Gastroesophageal sphincter (tissue), 4 donors: Measurements from ENCODE around the gene GYS1. TPM values are rescaled to one million over a fixed set of nuclear protein-coding genes. Genes with fewer than 3 reads are reported as not detected.

Source experiments
- ATAC-seq: fragments of 150-250 bp; one replicate; pipeline ENCODE4 v1.9.1; 2016; ENCODE audit warnings: mild to moderate bottlenecking, moderate library complexity
- H3K27ac ChIP-seq, 4 donors: fragments of 200-600 bp; sonication (generic) in 3 of 4; 1 replicate in 3 of 4; 2 replicates in 1 of 4; pipeline ENCODE4 v1.5.1; 2016 to 2019
- H3K27me3 ChIP-seq: fragments of 200-600 bp; sonication (generic); one replicate; pipeline ENCODE4 v1.5.1; 2019
- H3K36me3 ChIP-seq, 2 donors: fragments of 200-600 bp; sonication (generic); one replicate each; pipeline ENCODE4 v1.5.1; 2019; ENCODE audit warnings: control low read depth in 1 of 2
- H3K4me1 ChIP-seq, 3 donors: fragments of 200-600 bp; sonication (generic); 1 replicate in 2 of 3; 2 replicates in 1 of 3; pipeline ENCODE4 v1.5.1; 2016 to 2019; ENCODE audit warnings: control low read depth in 2 of 3
- H3K4me3 ChIP-seq, 2 donors: fragments of 200-600 bp; sonication (generic); one replicate each; pipeline ENCODE4 v1.5.1; 2019; ENCODE audit warnings: mild to moderate bottlenecking in 1 of 2, moderate library complexity in 1 of 2
- H3K9me3 ChIP-seq, 3 donors: fragments of 200-600 bp; sonication (generic); one replicate each; pipeline ENCODE4 v1.5.1; 2017 to 2019; ENCODE audit warnings: control low read depth in 2 of 3
- EP300 ChIP-seq: sonication (generic); formaldehyde crosslinking; IDR thresholded peaks from one replicate; pipeline ENCODE4 v1.6.1; 2017; ENCODE audit warnings: antibody characterized with exemption, mild to moderate bottlenecking
- POLR2A ChIP-seq, 2 donors: fragments of 450-650 bp; IDR thresholded peaks; one replicate each; pipeline ENCODE4 v1.6.1; 2017; ENCODE audit warnings: antibody characterized with exemption in 2 of 2, mild to moderate bottlenecking in 2 of 2, moderate library complexity in 1 of 2
- POLR2AphosphoS5 ChIP-seq: sonication (generic); formaldehyde crosslinking; IDR thresholded peaks from one replicate; pipeline ENCODE4 v1.6.1; 2017; ENCODE audit warnings: antibody characterized with exemption
- WGBS, 2 donors: methylation state at CpG; one replicate each; pipeline ENCODE4 v1.1.5; 2018; ENCODE audit warnings: low coverage in 1 of 2; 5-methylcytosine and 5-hydroxymethylcytosine counted together
- total RNA-seq, 4 donors: library from RNA; depleted of rRNA; stranded (reverse); fragments of >200 nt; gene quantifications; one replicate each; pipeline ENCODE4 v1.1.0, GENCODE V29; 2016
- TF ChIP-seq, protein P1 (sequence below), 4 experiments: fragments of 200-600 bp in 2 of 4; fragments of 450-650 bp in 2 of 4; sonication (generic) in 1 of 4; IDR thresholded peaks; one replicate each; pipeline ENCODE4 v1.5.1; 2017 to 2019; ENCODE audit warnings: antibody characterized with exemption in 4 of 4, mild to moderate bottlenecking in 2 of 4, moderate library complexity in 2 of 4

GYS1 gene
- total RNA-seq, 4 donors from 2014 or later, result 22.1 to 44.4 (median 38.5) TPM

DNA sequence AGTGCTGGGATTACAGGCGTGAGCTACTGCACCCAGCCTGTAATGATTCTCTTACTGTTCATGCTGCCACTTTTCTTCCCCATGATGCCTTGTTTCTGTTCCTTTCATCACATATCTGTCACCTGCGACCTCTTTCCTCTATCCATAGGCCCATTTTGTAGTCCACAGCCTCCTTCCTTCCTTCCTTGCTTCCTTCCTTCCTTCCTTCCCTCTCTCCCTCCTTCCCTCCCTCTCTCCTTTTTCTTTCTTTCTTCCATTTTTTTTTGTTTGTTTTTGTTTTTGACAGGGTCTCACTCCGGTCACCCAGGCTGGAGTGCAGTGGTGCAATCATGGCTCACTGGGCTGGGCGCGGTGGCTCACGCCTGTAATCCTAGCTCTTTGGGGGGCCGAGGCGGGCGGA lies 4.2 kb downstream of the GYS1 start:
- ATAC-seq, result no peak
- H3K4me1 ChIP-seq, result peaks cover 0 to 28% (median 21%) of the 10 kb centered on the region in 3 donors
- no peaks in the 10 kb centered on the region for H3K9me3 ChIP-seq
- peaks cover 0 to 71% of the 10 kb centered on the region in 2 donors for H3K36me3 ChIP-seq
- no peaks in the 10 kb centered on the region for H3K27me3 ChIP-seq
- 88 to 100% methylated on average over 2 to 8 of the region's 9 CpGs for WGBS, 2 donors
- H3K27ac ChIP-seq, result no peak overlapping the region
- H3K4me3 ChIP-seq, result no peak overlapping the region
- TF ChIP-seq, protein P1, sequence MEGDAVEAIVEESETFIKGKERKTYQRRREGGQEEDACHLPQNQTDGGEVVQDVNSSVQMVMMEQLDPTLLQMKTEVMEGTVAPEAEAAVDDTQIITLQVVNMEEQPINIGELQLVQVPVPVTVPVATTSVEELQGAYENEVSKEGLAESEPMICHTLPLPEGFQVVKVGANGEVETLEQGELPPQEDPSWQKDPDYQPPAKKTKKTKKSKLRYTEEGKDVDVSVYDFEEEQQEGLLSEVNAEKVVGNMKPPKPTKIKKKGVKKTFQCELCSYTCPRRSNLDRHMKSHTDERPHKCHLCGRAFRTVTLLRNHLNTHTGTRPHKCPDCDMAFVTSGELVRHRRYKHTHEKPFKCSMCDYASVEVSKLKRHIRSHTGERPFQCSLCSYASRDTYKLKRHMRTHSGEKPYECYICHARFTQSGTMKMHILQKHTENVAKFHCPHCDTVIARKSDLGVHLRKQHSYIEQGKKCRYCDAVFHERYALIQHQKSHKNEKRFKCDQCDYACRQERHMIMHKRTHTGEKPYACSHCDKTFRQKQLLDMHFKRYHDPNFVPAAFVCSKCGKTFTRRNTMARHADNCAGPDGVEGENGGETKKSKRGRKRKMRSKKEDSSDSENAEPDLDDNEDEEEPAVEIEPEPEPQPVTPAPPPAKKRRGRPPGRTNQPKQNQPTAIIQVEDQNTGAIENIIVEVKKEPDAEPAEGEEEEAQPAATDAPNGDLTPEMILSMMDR (IDR thresholded peaks at IDR 0.05), result no peak
- no peak for TF ChIP-seq POLR2A (IDR thresholded peaks at IDR 0.05)
- TF ChIP-seq POLR2AphosphoS5, result no peak
- no peak for TF ChIP-seq EP300

DNA sequence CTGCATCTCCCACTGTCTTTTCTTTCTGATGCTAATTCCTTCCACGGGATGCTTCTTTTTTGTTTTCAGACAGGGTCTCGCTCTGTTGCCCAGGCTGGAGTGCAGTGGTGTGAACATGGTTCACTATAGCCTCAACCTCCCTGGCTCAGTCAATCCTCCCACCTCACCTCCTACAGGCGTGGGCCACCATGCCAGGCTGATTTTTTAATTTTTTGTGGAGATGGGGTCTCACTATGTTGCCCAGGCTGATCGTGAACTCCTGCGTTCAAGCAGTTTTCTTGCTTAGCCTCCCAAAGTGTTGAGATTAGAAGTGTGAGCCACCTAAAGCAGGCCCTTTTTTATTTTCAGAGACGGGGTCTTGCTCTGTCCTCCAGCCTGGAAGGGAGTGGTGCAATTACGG lies 4.8 kb downstream of the GYS1 start:
- H3K4me3 ChIP-seq, result no peak overlapping the region
- TF ChIP-seq POLR2AphosphoS5, result no peak
- TF ChIP-seq, protein P1 (IDR thresholded peaks at IDR 0.05), result no peak
- TF ChIP-seq POLR2A (IDR thresholded peaks at IDR 0.05), result no peak
- no peak for TF ChIP-seq EP300
- no peaks in the 10 kb centered on the region for H3K27me3 ChIP-seq
- peaks cover 0 to 77% of the 10 kb centered on the region in 2 donors for H3K36me3 ChIP-seq
- no peaks in the 10 kb centered on the region for H3K9me3 ChIP-seq
- no peak for ATAC-seq
- WGBS, 2 donors, result 96 to 100% methylated on average over 3 to 7 of the region's 7 CpGs
- peaks cover 0 to 27% (median 21%) of the 10 kb centered on the region in 3 donors for H3K4me1 ChIP-seq
- H3K27ac ChIP-seq, result no peak overlapping the region

DNA sequence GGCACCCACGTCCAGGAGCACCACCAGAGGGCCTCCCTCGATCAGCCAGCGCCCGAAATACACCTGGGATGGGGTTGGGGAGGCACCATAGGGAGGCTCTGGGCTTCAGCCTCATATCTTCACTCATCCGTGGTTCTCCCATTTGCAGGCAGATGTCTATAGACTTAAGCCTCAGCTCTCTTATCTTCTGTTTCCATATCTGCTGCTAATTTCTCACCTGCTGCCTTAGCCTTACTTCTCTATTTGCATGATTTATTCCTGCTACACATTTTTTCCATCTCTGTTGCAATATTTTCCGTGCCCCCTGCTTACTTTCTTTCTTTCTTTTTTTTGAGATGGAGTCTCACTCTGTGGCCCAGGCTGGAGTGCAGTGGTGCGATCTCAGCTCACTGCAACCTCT lies 5.8 kb downstream of the GYS1 start:
- H3K27ac ChIP-seq, result no peak overlapping the region
- peaks cover 0 to 27% (median 21%) of the 10 kb centered on the region in 3 donors for H3K4me1 ChIP-seq
- H3K27me3 ChIP-seq, result no peaks in the 10 kb centered on the region
- no peak overlapping the region for H3K4me3 ChIP-seq
- TF ChIP-seq POLR2A (IDR thresholded peaks at IDR 0.05) (no peak), POLR2AphosphoS5 (no peak), EP300 (no peak)
- TF ChIP-seq, protein P1 (IDR thresholded peaks at IDR 0.05), result no peak
- no peak for ATAC-seq
- WGBS, 2 donors, result 77 to 96% methylated on average over 3 to 5 of the region's 7 CpGs
- H3K9me3 ChIP-seq, result no peaks in the 10 kb centered on the region
- peaks cover 0 to 86% of the 10 kb centered on the region in 2 donors for H3K36me3 ChIP-seq

DNA sequence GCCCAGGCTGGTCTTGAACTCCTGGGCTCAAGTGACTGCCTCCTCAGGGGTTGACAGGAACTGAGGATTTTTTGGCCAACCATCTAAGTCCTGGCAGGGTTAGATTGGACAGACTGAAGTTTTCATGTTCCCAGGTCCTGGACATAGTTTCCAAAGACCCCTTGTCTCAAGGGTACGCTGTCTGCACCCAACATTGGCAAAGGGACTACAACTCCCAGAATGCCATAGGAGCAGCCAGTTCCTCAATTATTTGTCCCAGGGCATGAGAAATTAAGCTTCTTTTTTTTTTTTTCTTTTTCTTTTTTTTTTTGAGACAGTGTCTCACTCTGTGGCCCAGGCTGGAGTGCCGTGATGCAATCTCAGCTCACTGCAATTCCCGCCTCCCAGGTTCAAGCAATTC lies 6.9 kb downstream of the GYS1 start:
- no peak for ATAC-seq
- Histone ChIP-seq H3K4me3 (no peak overlapping the region), H3K27me3 (no peaks in the 10 kb centered on the region), H3K27ac (peak overlapping the region in 1 of 4 donors; percentile 19), H3K4me1 (peaks cover 0 to 17% (median 11%) of the 10 kb centered on the region in 3 donors), H3K9me3 (no peaks in the 10 kb centered on the region), H3K36me3 (peaks cover 0 to 97% of the 10 kb centered on the region in 2 donors)
- TF ChIP-seq POLR2AphosphoS5 (no peak), EP300 (no peak), POLR2A (IDR thresholded peaks at IDR 0.05) (no peak)
- TF ChIP-seq, protein P1 (IDR thresholded peaks at IDR 0.05), result no peak
- 100% methylated on average over 1 of the region's 3 CpGs for WGBS, 2 donors

DNA sequence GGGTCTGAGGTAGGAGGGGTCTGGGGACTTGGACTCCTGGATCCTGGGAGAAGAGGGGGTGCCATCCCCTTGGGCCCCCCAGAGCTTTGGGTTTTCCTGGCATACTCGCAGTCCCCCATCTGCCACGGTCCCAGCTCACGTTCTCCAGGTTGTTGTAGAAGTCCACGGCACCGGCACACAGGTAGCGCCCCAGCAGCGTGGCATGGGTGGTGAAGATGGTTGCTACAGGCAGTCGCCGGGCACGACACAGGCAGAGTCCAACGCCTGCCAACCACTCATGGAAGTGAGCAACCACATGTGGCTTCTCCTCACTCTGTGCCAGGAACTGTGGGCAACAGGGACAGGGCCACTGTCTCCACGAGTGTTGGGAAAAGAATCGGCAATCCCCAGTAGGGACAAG lies 7.4 kb downstream of the GYS1 start:
- Histone ChIP-seq H3K27ac (peak overlapping the region in 1 of 4 donors; percentile 19), H3K4me1 (peaks cover 0 to 12% (median 6%) of the 10 kb centered on the region in 3 donors), H3K27me3 (no peaks in the 10 kb centered on the region), H3K9me3 (no peaks in the 10 kb centered on the region), H3K36me3 (peaks cover 0 to 97% of the 10 kb centered on the region in 2 donors), H3K4me3 (no peak overlapping the region)
- no peak for TF ChIP-seq POLR2A (IDR thresholded peaks at IDR 0.05)
- no peak for TF ChIP-seq EP300
- TF ChIP-seq, protein P1 (IDR thresholded peaks at IDR 0.05), result no peak
- no peak for TF ChIP-seq POLR2AphosphoS5
- ATAC-seq, result no peak
- WGBS, 2 donors, result 100% methylated on average over 4 of the region's 13 CpGs; no CpG with 5 or more reads in 1 of the 2 donors
